ENCODE measurements around the gene DOCK4.

- TF ChIP-seq TAF1 (IDR thresholded peaks at IDR 0.05; ENCODE audit: low read depth, low read length) (no peak), CTCF (IDR thresholded peaks at IDR 0.05; ENCODE audit: control extremely low read depth in 1 of 3, insufficient read depth in 1 of 3, low read depth in 1 of 3, low read length in 3 of 3) (no peak), POLR2A (IDR thresholded peaks at IDR 0.05; ENCODE audit: control extremely low read depth in 1 of 2, low read depth in 2 of 2, low read length in 2 of 2) (no peak)
Measured at GRCh38 chr7:111933609-111934008, 272.6 kb downstream of the DOCK4 start.

All from H1 (cell line).